ENCODE measurements around the gene GPBAR1. TPM values are rescaled to one million over a fixed set of nuclear protein-coding genes. Genes with fewer than 3 reads are reported as not detected.

GPBAR1 gene
- total RNA-seq, 3 donors from 2014 or later = 0.64 to 3.7 (median 3.3) TPM

GRCh38 chr2:218230882-218231281 lies 29.9 kb upstream of the GPBAR1 start:
- no peaks in the 10 kb centered on the region for H3K9me3 ChIP-seq
- intact Hi-C loops (cut with DNase I, micrococcal nuclease) = no loop called here
- ATAC-seq = peak; percentile 98
- peak; percentile 25 for TF ChIP-seq CTCF (IDR thresholded peaks at IDR 0.05)
- no peak overlapping the region for H3K4me3 ChIP-seq
- peak in 1 of 3 donors; percentile 84 for DNase-seq
- H3K4me1 ChIP-seq (ENCODE audit: low read depth) = peaks cover 34% of the 10 kb centered on the region
- H3K36me3 ChIP-seq (ENCODE audit: low read depth) = no peaks in the 10 kb centered on the region

- no peaks in the 10 kb centered on the region for H3K36me3 ChIP-seq (ENCODE audit: low read depth)
- no peak overlapping the region for H3K4me3 ChIP-seq
- ATAC-seq (no peak), DNase-seq (no peak)
- no peak for TF ChIP-seq CTCF (IDR thresholded peaks at IDR 0.05)
- H3K4me1 ChIP-seq (ENCODE audit: low read depth) = peaks cover 31% of the 10 kb centered on the region
- intact Hi-C loops (cut with DNase I, micrococcal nuclease) = no loop called here
- H3K9me3 ChIP-seq = no peaks in the 10 kb centered on the region
Observed at GRCh38 chr2:218233543-218233942, 27.3 kb upstream of the GPBAR1 start.

DNA sequence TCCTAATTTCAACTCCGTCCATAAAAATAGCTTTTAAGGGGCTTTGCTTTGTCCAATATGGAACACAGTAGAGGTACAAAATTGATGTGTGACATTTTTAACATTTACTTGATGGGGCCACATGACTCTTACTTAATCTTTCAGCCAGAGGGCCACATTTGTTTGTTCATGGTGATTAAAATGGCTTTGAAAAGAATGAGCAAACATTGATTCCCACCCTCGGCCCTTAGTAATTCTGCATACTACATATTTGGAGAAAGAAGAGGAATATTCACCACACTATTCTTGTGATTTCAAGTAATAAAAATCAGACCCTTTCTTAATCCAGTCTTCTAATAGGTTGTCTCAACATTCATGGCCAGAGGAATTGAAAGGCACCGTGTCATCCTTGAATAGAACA lies 26.3 kb upstream of the GPBAR1 start:
- Histone ChIP-seq H3K36me3 (ENCODE audit: low read depth) (peaks cover 4% of the 10 kb centered on the region), H3K4me1 (ENCODE audit: low read depth) (peaks cover 22% of the 10 kb centered on the region), H3K4me3 (no peak overlapping the region), H3K9me3 (no peaks in the 10 kb centered on the region)
- intact Hi-C loops (cut with DNase I, micrococcal nuclease) = no loop called here
- ATAC-seq = no peak
- no peak for TF ChIP-seq CTCF (IDR thresholded peaks at IDR 0.05)
- no peak for DNase-seq

GRCh38 chr2:218235017-218235416 lies 25.8 kb upstream of the GPBAR1 start:
- no peak for TF ChIP-seq CTCF (IDR thresholded peaks at IDR 0.05)
- DNase-seq = no peak
- H3K36me3 ChIP-seq (ENCODE audit: low read depth) = peaks cover 4% of the 10 kb centered on the region
- no peak overlapping the region for H3K4me3 ChIP-seq
- H3K4me1 ChIP-seq (ENCODE audit: low read depth) = peaks cover 17% of the 10 kb centered on the region
- no peaks in the 10 kb centered on the region for H3K9me3 ChIP-seq
- no peak for ATAC-seq
- intact Hi-C loops (cut with DNase I, micrococcal nuclease) = no loop called here

DNA sequence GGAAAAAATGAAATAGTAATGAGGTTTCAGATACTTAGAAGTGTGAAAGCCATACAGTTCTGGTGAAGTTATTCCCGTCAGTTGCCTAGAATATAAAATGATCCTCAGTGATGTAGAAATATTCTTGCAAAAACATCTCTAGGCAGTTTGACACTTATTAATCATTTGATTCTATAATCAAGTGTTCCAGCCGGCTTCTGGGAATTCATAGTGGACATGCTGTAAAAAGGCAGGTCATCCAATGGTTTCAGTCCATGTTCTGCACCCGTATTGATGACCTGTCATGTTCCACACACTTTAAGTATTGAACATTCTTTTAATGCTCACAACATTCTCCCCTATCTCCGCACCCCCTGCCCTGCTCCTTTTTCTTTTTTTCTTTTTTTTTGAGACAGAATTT lies 24.0 kb upstream of the GPBAR1 start:
- TF ChIP-seq CTCF (IDR thresholded peaks at IDR 0.05) = no peak
- Histone ChIP-seq H3K4me3 (no peak overlapping the region), H3K4me1 (ENCODE audit: low read depth) (no peaks in the 10 kb centered on the region), H3K36me3 (ENCODE audit: low read depth) (peaks cover 8% of the 10 kb centered on the region), H3K9me3 (no peaks in the 10 kb centered on the region)
- ATAC-seq (no peak), DNase-seq (no peak)
- intact Hi-C loops (cut with DNase I, micrococcal nuclease) = no loop called here

DNA sequence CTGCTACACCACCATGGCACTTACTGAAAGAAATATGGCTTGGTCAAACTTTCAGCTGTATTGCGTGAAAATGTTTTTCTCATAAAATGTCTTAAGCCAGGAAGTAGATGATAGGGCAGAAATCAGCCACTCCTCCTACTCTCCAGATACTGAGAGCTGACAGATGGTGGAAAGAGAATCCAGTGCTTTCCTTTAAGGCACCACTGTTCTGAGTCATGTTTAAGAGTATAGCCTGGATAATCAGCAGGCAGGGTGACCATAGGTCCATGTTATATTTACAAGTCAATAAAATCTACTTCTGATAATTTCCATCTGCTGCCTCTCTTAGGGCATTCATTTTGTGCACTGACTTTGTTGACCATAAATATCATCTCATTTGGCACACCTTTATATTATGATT lies 21.9 kb upstream of the GPBAR1 start:
- DNase-seq (no peak), ATAC-seq (peak; percentile 97)
- no peak overlapping the region for H3K4me3 ChIP-seq
- peaks cover 8% of the 10 kb centered on the region for H3K36me3 ChIP-seq (ENCODE audit: low read depth)
- TF ChIP-seq CTCF (IDR thresholded peaks at IDR 0.05) = no peak
- no peaks in the 10 kb centered on the region for H3K4me1 ChIP-seq (ENCODE audit: low read depth)
- H3K9me3 ChIP-seq = no peaks in the 10 kb centered on the region
- intact Hi-C loops (cut with DNase I, micrococcal nuclease) = no loop called here
